Neural progenitor cell (in vitro differentiated cells): ENCODE results near the gene TUBB3.

ENCODE experiments used
- EZH2 ChIP-seq: fragments of 200-600 bp; sonication (generic); IDR thresholded peaks from 2 replicates; pipeline ENCODE4 v1.6.1; 2017; ENCODE audit warnings: antibody characterized with exemption, mild to moderate bottlenecking, moderate library complexity
- EZH2phosphoT487 ChIP-seq: fragments of 200-600 bp; sonication (generic); IDR thresholded peaks from 2 replicates; pipeline ENCODE4 v1.6.1; 2017; ENCODE audit warnings: antibody characterized with exemption
- TF ChIP-seq, protein P1 (sequence below): fragments of 200-600 bp; sonication (generic); IDR thresholded peaks from 2 replicates; pipeline ENCODE4 v1.5.1; 2017; ENCODE audit warnings: antibody characterized with exemption, mild to moderate bottlenecking

- TF ChIP-seq EZH2phosphoT487 = no peak
- TF ChIP-seq, protein P1, sequence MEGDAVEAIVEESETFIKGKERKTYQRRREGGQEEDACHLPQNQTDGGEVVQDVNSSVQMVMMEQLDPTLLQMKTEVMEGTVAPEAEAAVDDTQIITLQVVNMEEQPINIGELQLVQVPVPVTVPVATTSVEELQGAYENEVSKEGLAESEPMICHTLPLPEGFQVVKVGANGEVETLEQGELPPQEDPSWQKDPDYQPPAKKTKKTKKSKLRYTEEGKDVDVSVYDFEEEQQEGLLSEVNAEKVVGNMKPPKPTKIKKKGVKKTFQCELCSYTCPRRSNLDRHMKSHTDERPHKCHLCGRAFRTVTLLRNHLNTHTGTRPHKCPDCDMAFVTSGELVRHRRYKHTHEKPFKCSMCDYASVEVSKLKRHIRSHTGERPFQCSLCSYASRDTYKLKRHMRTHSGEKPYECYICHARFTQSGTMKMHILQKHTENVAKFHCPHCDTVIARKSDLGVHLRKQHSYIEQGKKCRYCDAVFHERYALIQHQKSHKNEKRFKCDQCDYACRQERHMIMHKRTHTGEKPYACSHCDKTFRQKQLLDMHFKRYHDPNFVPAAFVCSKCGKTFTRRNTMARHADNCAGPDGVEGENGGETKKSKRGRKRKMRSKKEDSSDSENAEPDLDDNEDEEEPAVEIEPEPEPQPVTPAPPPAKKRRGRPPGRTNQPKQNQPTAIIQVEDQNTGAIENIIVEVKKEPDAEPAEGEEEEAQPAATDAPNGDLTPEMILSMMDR = no peak
- no peak for TF ChIP-seq EZH2
Observed at GRCh38 chr16:89906140-89907025, 16.8 kb upstream of the TUBB3 start.
